OCI-LY7 (cell line): ENCODE data around the gene CCNF.

Source experiments
- CTCF ChIP-seq: fragments of 200-600 bp; sonication (generic); conservative IDR thresholded peaks from 2 replicates; pipeline ENCODE4 v1.5.1; 2014; ENCODE audit warnings: mild to moderate bottlenecking, antibody characterized with exemption, low read length, moderate library complexity, mixed read lengths
- EZH2phosphoT487 ChIP-seq: fragments of 200-600 bp; sonication (generic); IDR thresholded peaks from 2 replicates; pipeline ENCODE4 v1.6.1; 2018; ENCODE audit warnings: low read depth, borderline replicate concordance, mild to moderate bottlenecking, mixed run types, antibody characterized with exemption, low read length, moderate library complexity, mixed read lengths

- no peak for TF ChIP-seq CTCF
- TF ChIP-seq EZH2phosphoT487 = no peak
Measured at GRCh38 chr16:2477327-2477726, 48.1 kb downstream of the CCNF start.
